Measurements from ENCODE around the gene GNA14. TPM values are rescaled to one million over a fixed set of nuclear protein-coding genes. Genes with fewer than 3 reads are reported as not detected.
"Not testable (repeated sequence)": the region's sequence is repeated elsewhere in the genome, so short reads cannot be mapped to it uniquely, and the experiment has no call there.

Gene GNA14
- total and polyA plus RNA-seq, 2 donors (not counting 3 experiments of a cell fraction or from before 2014, with no cell fraction given) = 2.1 to 3.3 TPM

GRCh38 chr9:77697238-77697984, 49.3 kb upstream of the GNA14 start:
- H3K27me3 ChIP-seq (ENCODE audit: control insufficient read depth in 2 of 2, insufficient read depth in 2 of 2, low read length in 2 of 2) = no peaks in the 10 kb centered on the region
- no peak overlapping the region for H3K4me3 ChIP-seq (replicated peaks in 1 of 3; ENCODE audit: insufficient read depth in 1 of 3, low read depth in 1 of 3, low read length in 3 of 3)
- TF ChIP-seq MAX (IDR thresholded peaks at IDR 0.05; ENCODE audit: insufficient read depth, insufficient read length) (no peak), JUN (IDR thresholded peaks at IDR 0.05; ENCODE audit: borderline replicate concordance, insufficient read depth, insufficient read length, low read depth) (no peak), CTCF (IDR thresholded peaks at IDR 0.05; ENCODE audit: extremely low read depth in 1 of 2, insufficient read depth in 1 of 2, low read depth in 1 of 2, low read length in 2 of 2) (no peak), POLR2AphosphoS5 (IDR thresholded peaks at IDR 0.05; ENCODE audit: insufficient read depth, low read depth, low read length) (no peak), GATA2 (IDR thresholded peaks at IDR 0.05; ENCODE audit: insufficient read depth, insufficient read length, low read depth, low read length) (no peak), POLR2A (IDR thresholded peaks at IDR 0.05; ENCODE audit: low read depth, low read length) (no peak)
- CTCF ChIA-PET = no interaction called here
- no peak overlapping the region for H3K27ac ChIP-seq (ENCODE audit: insufficient read depth, low read depth, low read length)
- no peak overlapping the region for H2AFZ ChIP-seq (ENCODE audit: low read depth, low read length)
- DNase-seq (ENCODE audit: low read depth, low spot score) = no peak
- no peak for FAIRE-seq
- no peaks in the 10 kb centered on the region for H3K9me1 ChIP-seq (replicated peaks; ENCODE audit: control insufficient read depth, extremely low read depth, insufficient read depth, low read length)
- POLR2A ChIA-PET = no interaction called here
- H3K4me2 ChIP-seq (ENCODE audit: insufficient read depth, low read length) = no peak overlapping the region
- intact Hi-C loops (cut with micrococcal nuclease) = no loop called here
- no peaks in the 10 kb centered on the region for H3K36me3 ChIP-seq (ENCODE audit: control insufficient read depth in 2 of 2, extremely low read depth in 1 of 2, insufficient read depth in 2 of 2, low read length in 2 of 2)
- no TSS peak for BruUV-seq (replicated peaks)
- no peaks in the 10 kb centered on the region for H3K79me2 ChIP-seq (ENCODE audit: control insufficient read depth, insufficient read depth, low read length)
- H3K9me3 ChIP-seq (replicated peaks; ENCODE audit: control insufficient read depth, insufficient read depth, low read length) = no peaks in the 10 kb centered on the region
- dilution Hi-C loops (cut with MboI; ENCODE audit: extremely low pct_ligation_motif_present, low sequenced_read_pairs) = no loop called here
- no peak overlapping the region for H3K9ac ChIP-seq (replicated peaks; ENCODE audit: extremely low read depth, insufficient read depth, low read length)
- H4K20me1 ChIP-seq (replicated peaks; ENCODE audit: control insufficient read depth, extremely low read depth, insufficient read depth, low read length) = no peaks in the 10 kb centered on the region
- no peaks in the 10 kb centered on the region for H3K4me1 ChIP-seq (ENCODE audit: control insufficient read depth, extremely low read depth, insufficient read depth, low read length)

DNA sequence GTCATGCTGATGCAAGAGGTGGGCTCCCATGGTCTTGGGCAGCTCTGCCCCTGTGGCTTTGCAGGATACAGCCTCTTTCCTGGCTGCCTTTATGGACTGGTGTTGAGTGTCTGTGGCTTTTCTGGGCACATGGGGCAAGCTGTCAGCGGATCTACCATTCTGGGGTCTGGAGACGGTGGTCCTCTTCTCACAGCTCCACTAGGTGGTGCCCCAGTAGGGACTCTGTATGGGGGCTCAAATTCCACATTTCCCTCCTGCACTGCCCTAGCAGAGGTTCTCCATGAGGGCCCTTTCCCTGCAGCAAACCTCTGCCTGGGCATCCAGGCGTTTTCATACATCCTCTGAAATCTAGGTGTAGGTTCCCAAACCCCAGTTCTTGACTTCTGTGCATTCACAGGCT, 42.6 kb upstream of the GNA14 start:
- H2AFZ ChIP-seq (ENCODE audit: low read depth, low read length); H3K4me2 ChIP-seq (ENCODE audit: insufficient read depth, low read length); BruUV-seq (replicated peaks); POLR2A ChIA-PET; H4K20me1 ChIP-seq (replicated peaks; ENCODE audit: control insufficient read depth, extremely low read depth, insufficient read depth, low read length); intact Hi-C loops (cut with micrococcal nuclease); H3K27ac ChIP-seq (ENCODE audit: insufficient read depth, low read depth, low read length); FAIRE-seq; H3K9me1 ChIP-seq (replicated peaks; ENCODE audit: control insufficient read depth, extremely low read depth, insufficient read depth, low read length); H3K9ac ChIP-seq (replicated peaks; ENCODE audit: extremely low read depth, insufficient read depth, low read length); DNase-seq (ENCODE audit: low read depth, low spot score); H3K79me2 ChIP-seq (ENCODE audit: control insufficient read depth, insufficient read depth, low read length); H3K36me3 ChIP-seq (ENCODE audit: control insufficient read depth in 2 of 2, extremely low read depth in 1 of 2, insufficient read depth in 2 of 2, low read length in 2 of 2); H3K4me3 ChIP-seq (replicated peaks in 1 of 3; ENCODE audit: insufficient read depth in 1 of 3, low read depth in 1 of 3, low read length in 3 of 3); H3K9me3 ChIP-seq (replicated peaks; ENCODE audit: control insufficient read depth, insufficient read depth, low read length); dilution Hi-C loops (cut with MboI; ENCODE audit: extremely low pct_ligation_motif_present, low sequenced_read_pairs); H3K4me1 ChIP-seq (ENCODE audit: control insufficient read depth, extremely low read depth, insufficient read depth, low read length); H3K27me3 ChIP-seq (ENCODE audit: control insufficient read depth in 2 of 2, insufficient read depth in 2 of 2, low read length in 2 of 2): not testable (repeated sequence)
- CTCF ChIA-PET = interaction anchor here (0.8 to 1.3 kb wide), 2 partner anchors 61 to 234 kb away, joined by 3 read pairs; no protein-coding TSS in a partner anchor

DNA sequence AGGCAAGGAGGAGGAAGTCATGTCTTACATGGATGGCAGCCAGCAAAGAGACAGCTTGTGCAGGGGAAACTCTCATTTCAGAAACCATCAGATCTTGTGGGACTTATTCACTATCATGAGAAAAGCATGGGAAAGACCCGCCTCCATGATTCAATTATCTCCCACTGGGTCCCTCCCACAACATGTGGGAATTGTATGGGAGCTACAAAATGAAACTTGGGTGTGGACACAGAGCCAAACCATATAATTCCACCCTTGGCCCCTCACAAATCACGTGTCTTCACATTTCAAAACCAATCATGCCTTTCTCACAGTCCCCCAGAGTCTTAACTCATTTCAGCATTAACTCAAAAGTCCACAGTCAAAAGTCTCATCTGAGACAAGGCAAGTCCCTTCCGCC, 42.0 kb upstream of the GNA14 start:
- CTCF ChIA-PET = interaction anchor here (0.8 to 1.3 kb wide), 2 partner anchors 61 to 233 kb away, joined by 3 read pairs; no protein-coding TSS in a partner anchor
- H3K9me1 ChIP-seq (replicated peaks; ENCODE audit: control insufficient read depth, extremely low read depth, insufficient read depth, low read length); H3K79me2 ChIP-seq (ENCODE audit: control insufficient read depth, insufficient read depth, low read length); H3K36me3 ChIP-seq (ENCODE audit: control insufficient read depth in 2 of 2, extremely low read depth in 1 of 2, insufficient read depth in 2 of 2, low read length in 2 of 2); H3K27me3 ChIP-seq (ENCODE audit: control insufficient read depth in 2 of 2, insufficient read depth in 2 of 2, low read length in 2 of 2); H2AFZ ChIP-seq (ENCODE audit: low read depth, low read length); DNase-seq (ENCODE audit: low read depth, low spot score); FAIRE-seq; POLR2A ChIA-PET; H3K4me3 ChIP-seq (replicated peaks in 1 of 3; ENCODE audit: insufficient read depth in 1 of 3, low read depth in 1 of 3, low read length in 3 of 3); H4K20me1 ChIP-seq (replicated peaks; ENCODE audit: control insufficient read depth, extremely low read depth, insufficient read depth, low read length); BruUV-seq (replicated peaks); intact Hi-C loops (cut with micrococcal nuclease); H3K4me1 ChIP-seq (ENCODE audit: control insufficient read depth, extremely low read depth, insufficient read depth, low read length); H3K27ac ChIP-seq (ENCODE audit: insufficient read depth, low read depth, low read length); H3K9ac ChIP-seq (replicated peaks; ENCODE audit: extremely low read depth, insufficient read depth, low read length); dilution Hi-C loops (cut with MboI; ENCODE audit: extremely low pct_ligation_motif_present, low sequenced_read_pairs); H3K9me3 ChIP-seq (replicated peaks; ENCODE audit: control insufficient read depth, insufficient read depth, low read length); H3K4me2 ChIP-seq (ENCODE audit: insufficient read depth, low read length): not testable (repeated sequence)
